HepG2 (cell line): ENCODE data around the gene TSPAN17. TPM values are rescaled to one million over a fixed set of nuclear protein-coding genes. Genes with fewer than 3 reads are reported as not detected.

Experiments
- AHDC1 ChIP-seq: sonication (generic); formaldehyde crosslinking; IDR thresholded peaks from 2 replicates; pipeline ENCODE4 v1.5.1; 2020; ENCODE audit warnings: mild to moderate bottlenecking, missing genetic modification reagents, borderline replicate concordance
- ATF7 ChIP-seq, 2 experiments: fragments of 450-650 bp in 1 of 2; sonication (generic) in 1 of 2; formaldehyde crosslinking in 1 of 2; IDR thresholded peaks; 2 replicates each; pipeline versions ENCODE4 v1.4.0 to v1.6.1; 2016 to 2020; ENCODE audit warnings: antibody characterized with exemption in 1 of 2, mild to moderate bottlenecking in 1 of 2, missing genetic modification reagents in 1 of 2
- EZH2 ChIP-seq: conservative IDR thresholded peaks from 2 replicates; pipeline ENCODE4 v1.6.1; 2012; ENCODE audit warnings: mild to moderate bottlenecking, low read depth, low read length, moderate library complexity
- HIC2 ChIP-seq: sonication (generic); formaldehyde crosslinking; IDR thresholded peaks from 2 replicates; pipeline ENCODE4 v1.9.0; 2022; ENCODE audit warnings: low read depth, missing genetic modification reagents
- IKZF4 ChIP-seq: sonication (generic); formaldehyde crosslinking; IDR thresholded peaks from 2 replicates; pipeline ENCODE4 v1.5.1; 2020; ENCODE audit warnings: borderline replicate concordance, mild to moderate bottlenecking, low read depth, missing genetic modification reagents; ENCODE audit errors: not compliant biosample characterization
- NAIF1 ChIP-seq: sonication (generic); formaldehyde crosslinking; IDR thresholded peaks from 2 replicates; pipeline ENCODE4 v1.5.0; 2020; ENCODE audit warnings: mild to moderate bottlenecking, missing genetic modification reagents, borderline replicate concordance
- NFE2 ChIP-seq: sonication (generic); formaldehyde crosslinking; IDR thresholded peaks from 2 replicates; pipeline ENCODE4 v1.4.0; 2020; ENCODE audit warnings: missing genetic modification reagents
- SMC3 ChIP-seq: IDR thresholded peaks from 2 replicates; pipeline ENCODE4 v1.6.1; 2011; ENCODE audit warnings: low read length, improper control_type of control experiment
- SNAPC5 ChIP-seq: sonication (generic); formaldehyde crosslinking; IDR thresholded peaks from 2 replicates; pipeline ENCODE4 v1.8.1; 2023; ENCODE audit warnings: mild to moderate bottlenecking, missing genetic modification reagents, borderline replicate concordance
- WIZ ChIP-seq: sonication (generic); formaldehyde crosslinking; IDR thresholded peaks from 2 replicates; pipeline ENCODE4 v1.5.1; 2020; ENCODE audit warnings: mild to moderate bottlenecking, missing genetic modification reagents
- ZNF142 ChIP-seq: sonication (generic); formaldehyde crosslinking; IDR thresholded peaks from 2 replicates; pipeline ENCODE4 v1.4.0; 2020; ENCODE audit warnings: missing genetic modification reagents
- ZNF335 ChIP-seq: sonication (generic); formaldehyde crosslinking; IDR thresholded peaks from 2 replicates; pipeline ENCODE4 v1.4.0; 2020; ENCODE audit warnings: missing genetic modification reagents
- ZNF350 ChIP-seq: sonication (generic); formaldehyde crosslinking; IDR thresholded peaks from 2 replicates; pipeline ENCODE4 v1.4.0; 2020; ENCODE audit warnings: mild to moderate bottlenecking, low read depth, missing genetic modification reagents, borderline replicate concordance
- ZNF772 ChIP-seq: sonication (generic); formaldehyde crosslinking; IDR thresholded peaks from 2 replicates; pipeline ENCODE4 v1.5.0; 2020; ENCODE audit warnings: mild to moderate bottlenecking, missing genetic modification reagents
- polyA plus RNA-seq, 8 experiments: library from polyadenylated mRNA; depleted of rRNA in 3 of 8; stranded (reverse) in 7 of 8; unstranded in 1 of 8; fragments of >200 nt; fragmentation: Illumina TruSeq in 4 of 8; extraction: Trizol in 4 of 8; gene quantifications; 2 replicates each; pipeline versions ENCODE4 v1.2.1 to v1.2.3, GENCODE V29; 2011 to 2016; ENCODE audit warnings: low read depth in 4 of 8, missing spikeins in 1 of 8, mixed read lengths in 1 of 8; ENCODE audit not compliant: insufficient read depth in 1 of 8
- total RNA-seq, 5 experiments: library from RNA; depleted of rRNA; stranded (reverse); fragments of >200 nt; fragmentation: Illumina TruSeq; extraction: Trizol; gene quantifications; 2 replicates each; pipeline ENCODE4 v1.2.3, GENCODE V29; 2016; ENCODE audit warnings: low read depth in 1 of 5

Gene TSPAN17
- total and polyA plus RNA-seq, 2 of the 13 experiments (the other 11 are each of a cell fraction or from before 2014, with no cell fraction given) = 11.5 to 15.0 TPM

GRCh38 chr5:176677209-176677939 is 30.1 kb downstream of the TSPAN17 start (continued):
- no peak for TF ChIP-seq HIC2 (CRISPR knock-in tag)
- no peak for TF ChIP-seq ZNF142
- TF ChIP-seq EZH2 = no peak
- no peak for TF ChIP-seq SMC3
- TF ChIP-seq ZNF335 (CRISPR knock-in tag) = no peak
- no peak for TF ChIP-seq SNAPC5 (CRISPR knock-in tag)
- TF ChIP-seq WIZ (CRISPR knock-in tag) = no peak
- TF ChIP-seq NFE2 = no peak
- no peak for TF ChIP-seq ZNF772 (CRISPR knock-in tag)
- no peak for TF ChIP-seq IKZF4 (CRISPR knock-in tag)
- TF ChIP-seq ZNF350 (CRISPR knock-in tag) = no peak
- TF ChIP-seq AHDC1 (CRISPR knock-in tag) = no peak
- TF ChIP-seq NAIF1 (CRISPR knock-in tag) = no peak
- peak; percentile 57; the same call in 1 of the 2 replicates for TF ChIP-seq ATF7 (IDR thresholded peaks at IDR 0.05)
- TF ChIP-seq ATF7 (CRISPR knock-in tag; IDR thresholded peaks at IDR 0.05) = no peak
